VCaP (cell line): ENCODE data around the gene USP32.

Experiments used
- H3K27ac ChIP-seq: fragments of 450-650 bp; 2 replicates; pipeline ENCODE4 v1.5.1; 2017
- CTCF ChIP-seq: fragments of 450-650 bp; conservative IDR thresholded peaks from 2 replicates; pipeline ENCODE4 v1.5.1; 2017; ENCODE audit warnings: mild to moderate bottlenecking, moderate library complexity

The USP32 gene

GRCh38 chr17:60159479-60159866 lies 232.5 kb downstream of the USP32 start:
- H3K27ac ChIP-seq, result no peak overlapping the region
- TF ChIP-seq CTCF, result no peak

GRCh38 chr17:60158751-60159478 lies 233.0 kb downstream of the USP32 start:
- H3K27ac ChIP-seq, result no peak overlapping the region
- no peak for TF ChIP-seq CTCF

GRCh38 chr17:60157487-60158040 lies 234.4 kb downstream of the USP32 start:
- no peak for TF ChIP-seq CTCF
- H3K27ac ChIP-seq, result no peak overlapping the region

- H3K27ac ChIP-seq, result no peak overlapping the region
- TF ChIP-seq CTCF, result no peak
Observed at GRCh38 chr17:60156746-60157145, 235.2 kb downstream of the USP32 start.

GRCh38 chr17:60155815-60156214 lies 236.1 kb downstream of the USP32 start:
- no peak for TF ChIP-seq CTCF
- H3K27ac ChIP-seq, result peak overlapping the region; percentile 61; the same call in 1 of the 2 replicates

GRCh38 chr17:60155427-60155814 lies 236.5 kb downstream of the USP32 start:
- TF ChIP-seq CTCF, result no peak
- peak overlapping the region; percentile 61 for H3K27ac ChIP-seq

GRCh38 chr17:60154616-60155426 lies 237.1 kb downstream of the USP32 start:
- no peak for TF ChIP-seq CTCF
- H3K27ac ChIP-seq, result peak overlapping the region; percentile 61
